Endothelial cell of umbilical vein (primary cell): ENCODE measurements around the gene KRTAP10-5.

ENCODE experiments used
- CTCF ChIP-seq, 2 donors: IDR thresholded peaks; 1 replicate in 1 of 2; 2 replicates in 1 of 2; pipeline ENCODE4 v1.5.1; 2011; ENCODE audit warnings: low read length in 2 of 2, mild to moderate bottlenecking in 2 of 2, moderate library complexity in 2 of 2, control low read depth in 1 of 2, inconsistent platforms in 1 of 2, low read depth in 1 of 2; ENCODE audit not compliant: insufficient read depth in 1 of 2; ENCODE audit errors: extremely low read depth in 1 of 2
- EZH2 ChIP-seq: IDR thresholded peaks from 2 replicates; pipeline ENCODE4 v1.6.1; 2012; ENCODE audit warnings: borderline replicate concordance, low read depth, mild to moderate bottlenecking, moderate library complexity, low read length, inconsistent platforms; ENCODE audit not compliant: severe bottlenecking
- FOS ChIP-seq: IDR thresholded peaks from 2 replicates; pipeline ENCODE4 v1.6.1; 2011; ENCODE audit warnings: mild to moderate bottlenecking, low read length, moderate library complexity, borderline replicate concordance; ENCODE audit not compliant: insufficient read depth
- GATA2 ChIP-seq: IDR thresholded peaks from 2 replicates; pipeline ENCODE4 v1.7.0; 2011; ENCODE audit warnings: low read depth, mild to moderate bottlenecking, moderate library complexity, mixed read lengths, low read length; ENCODE audit not compliant: insufficient read length, insufficient read depth
- JUN ChIP-seq: IDR thresholded peaks from 2 replicates; pipeline ENCODE4 v1.6.1; 2011; ENCODE audit warnings: borderline replicate concordance, low read depth; ENCODE audit not compliant: insufficient read length, insufficient read depth
- MAX ChIP-seq: IDR thresholded peaks from 2 replicates; pipeline ENCODE4 v1.6.1; 2011; ENCODE audit not compliant: insufficient read depth, insufficient read length
- MYC ChIP-seq: IDR thresholded peaks from one replicate; pipeline ENCODE4 v1.6.1; 2011; ENCODE audit warnings: mild to moderate bottlenecking, low read depth, low read length
- POLR2A ChIP-seq: IDR thresholded peaks from 2 replicates; pipeline ENCODE4 v1.6.1; 2012; ENCODE audit warnings: low read depth, mild to moderate bottlenecking, control low read depth, low read length
- POLR2AphosphoS5 ChIP-seq: IDR thresholded peaks from 2 replicates; pipeline ENCODE4 v1.6.1; 2012; ENCODE audit warnings: low read depth, mild to moderate bottlenecking, control low read depth, low read length, moderate library complexity; ENCODE audit not compliant: insufficient read depth

DNA sequence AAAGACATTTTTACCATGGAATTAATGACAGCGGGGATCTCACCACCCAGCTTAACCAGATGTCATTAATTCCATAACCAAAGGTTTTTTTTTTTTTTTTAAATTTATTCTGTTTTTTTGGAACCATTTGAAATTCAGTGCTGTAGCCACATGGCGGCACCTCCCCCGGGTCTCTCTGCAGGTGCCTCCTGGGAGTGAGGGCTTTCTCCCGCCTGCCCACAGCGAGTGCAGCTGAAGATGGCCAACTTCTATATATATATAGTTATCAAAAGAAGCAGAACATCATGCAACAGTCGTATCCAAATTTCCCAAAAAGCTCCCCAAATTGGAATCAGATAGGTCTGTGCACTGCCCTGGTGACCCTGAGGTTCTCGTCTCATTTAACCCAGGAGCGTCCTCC lies 35.1 kb upstream of the KRTAP10-5 start:
- TF ChIP-seq CTCF (IDR thresholded peaks at IDR 0.05; ENCODE audit: extremely low read depth in 1 of 2, insufficient read depth in 1 of 2, low read depth in 1 of 2, low read length in 2 of 2) (no peak), POLR2A (no peak), POLR2AphosphoS5 (no peak), MAX (no peak), MYC (no peak), EZH2 (no peak), JUN (no peak), GATA2 (no peak), FOS (no peak)
